Upper lobe of left lung (tissue), 6 donors: Measurements from ENCODE around the gene MTFR1L. TPM values are rescaled to one million over a fixed set of nuclear protein-coding genes. Genes with fewer than 3 reads are reported as not detected.

Source experiments
- ATAC-seq, 2 donors: fragments of 200-7000 bp; cut with Tn5 transposase; one replicate each; pipeline ENCODE4 v1.9.1; 2022; ENCODE audit warnings: mild to moderate bottlenecking in 2 of 2, moderate library complexity in 2 of 2; ENCODE audit not compliant: low FRiP score in 2 of 2
- DNase-seq, 2 donors: peaks; one replicate each; pipeline ENCODE4 v3.0.0-alpha.2; 2019 to 2020
- H3K27ac ChIP-seq, 4 donors: fragments of 200-600 bp; sonication (generic); one replicate each; pipeline ENCODE4 v1.5.1; 2016 to 2019
- H3K27me3 ChIP-seq, 4 donors: fragments of 200-600 bp; sonication (generic); one replicate each; pipeline ENCODE4 v1.5.1; 2017 to 2019
- H3K36me3 ChIP-seq, 4 donors: fragments of 200-600 bp; sonication (generic); one replicate each; pipeline ENCODE4 v1.5.1; 2016 to 2019
- H3K4me1 ChIP-seq, 4 donors: fragments of 200-600 bp; sonication (generic); one replicate each; pipeline ENCODE4 v1.5.1; 2018 to 2019
- H3K4me3 ChIP-seq, 4 donors: fragments of 200-600 bp; sonication (generic); one replicate each; pipeline ENCODE4 v1.5.1; 2017 to 2019; ENCODE audit warnings: mild to moderate bottlenecking in 2 of 4, moderate library complexity in 1 of 4
- H3K9me3 ChIP-seq, 4 donors: fragments of 200-600 bp; sonication (generic); one replicate each; pipeline ENCODE4 v1.5.1; 2018 to 2019
- EP300 ChIP-seq, 4 donors: sonication (generic); formaldehyde crosslinking; IDR thresholded peaks; one replicate each; pipeline ENCODE4 v1.5.1; 2017; ENCODE audit warnings: antibody characterized with exemption in 4 of 4, control low read depth in 2 of 4
- POLR2A ChIP-seq, 4 donors: fragments of 450-650 bp; IDR thresholded peaks; one replicate each; pipeline ENCODE4 v1.5.1; 2016 to 2017; ENCODE audit warnings: antibody characterized with exemption in 4 of 4, mild to moderate bottlenecking in 2 of 4
- POLR2AphosphoS5 ChIP-seq, 2 donors: sonication (generic); formaldehyde crosslinking; IDR thresholded peaks; one replicate each; pipeline ENCODE4 v1.5.1; 2017; ENCODE audit warnings: antibody characterized with exemption in 2 of 2
- WGBS, 2 donors: methylation state at CpG; one replicate each; pipeline ENCODE4 v1.1.5; 2017 to 2018; 5-methylcytosine and 5-hydroxymethylcytosine counted together
- total RNA-seq, 6 donors: library from RNA; depleted of rRNA in 4 of 6; stranded (reverse); fragments of >200 nt in 4 of 6; gene quantifications; one replicate each; pipeline versions ENCODE4 v1.1.0 to v1.2.1, GENCODE V29; 2016 to 2021
- TF ChIP-seq, protein P1 (sequence below), 6 experiments: fragments of 450-650 bp in 4 of 6; fragments of 200-600 bp in 2 of 6; sonication (generic) in 2 of 6; IDR thresholded peaks; one replicate each; pipeline ENCODE4 v1.5.1; 2016 to 2019; ENCODE audit warnings: antibody characterized with exemption in 6 of 6
- donor health status: DM: no; HTN: no; CAD: no; lungs with moderate emphysema.
- donor health status: DM: no; HTN: yes; CAD: no; lungs with severe emphysema.

The MTFR1L gene
- total RNA-seq, 6 donors from 2014 or later = 43.2 to 80.7 (median 53.6) TPM

GRCh38 chr1:25821112-25821476 is 1.3 kb downstream of the MTFR1L start:
- Histone ChIP-seq H3K9me3 (no peaks in the 10 kb centered on the region), H3K27ac (peak overlapping the region; percentile 89 to 94 (median 92)), H3K4me1 (peaks cover 21 to 45% (median 30%) of the 10 kb centered on the region in 4 donors), H3K27me3 (no peaks in the 10 kb centered on the region), H3K36me3 (peaks cover 0 to 9% (median 6%) of the 10 kb centered on the region in 4 donors), H3K4me3 (peak overlapping the region in 3 of 4 donors; percentile 81 to 91 (median 90))
- TF ChIP-seq POLR2A (IDR thresholded peaks at IDR 0.05) (no peak), EP300 (IDR thresholded peaks at IDR 0.05) (no peak), POLR2AphosphoS5 (IDR thresholded peaks at IDR 0.05) (no peak)
- TF ChIP-seq, protein P1, sequence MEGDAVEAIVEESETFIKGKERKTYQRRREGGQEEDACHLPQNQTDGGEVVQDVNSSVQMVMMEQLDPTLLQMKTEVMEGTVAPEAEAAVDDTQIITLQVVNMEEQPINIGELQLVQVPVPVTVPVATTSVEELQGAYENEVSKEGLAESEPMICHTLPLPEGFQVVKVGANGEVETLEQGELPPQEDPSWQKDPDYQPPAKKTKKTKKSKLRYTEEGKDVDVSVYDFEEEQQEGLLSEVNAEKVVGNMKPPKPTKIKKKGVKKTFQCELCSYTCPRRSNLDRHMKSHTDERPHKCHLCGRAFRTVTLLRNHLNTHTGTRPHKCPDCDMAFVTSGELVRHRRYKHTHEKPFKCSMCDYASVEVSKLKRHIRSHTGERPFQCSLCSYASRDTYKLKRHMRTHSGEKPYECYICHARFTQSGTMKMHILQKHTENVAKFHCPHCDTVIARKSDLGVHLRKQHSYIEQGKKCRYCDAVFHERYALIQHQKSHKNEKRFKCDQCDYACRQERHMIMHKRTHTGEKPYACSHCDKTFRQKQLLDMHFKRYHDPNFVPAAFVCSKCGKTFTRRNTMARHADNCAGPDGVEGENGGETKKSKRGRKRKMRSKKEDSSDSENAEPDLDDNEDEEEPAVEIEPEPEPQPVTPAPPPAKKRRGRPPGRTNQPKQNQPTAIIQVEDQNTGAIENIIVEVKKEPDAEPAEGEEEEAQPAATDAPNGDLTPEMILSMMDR (IDR thresholded peaks at IDR 0.05) = no peak
- no peak for ATAC-seq
- no peak for DNase-seq
- 24 to 30% methylated on average over 10 of the region's 10 CpGs for WGBS, 2 donors

GRCh38 chr1:25821630-25822091 is 1.9 kb downstream of the MTFR1L start:
- H3K27ac ChIP-seq = peak overlapping the region in 1 of 4 donors; percentile 89
- ATAC-seq = no peak
- peak overlapping the region in 2 of 4 donors; percentile 81 to 91 for H3K4me3 ChIP-seq
- no peak for TF ChIP-seq POLR2AphosphoS5 (IDR thresholded peaks at IDR 0.05)
- no peak for TF ChIP-seq EP300 (IDR thresholded peaks at IDR 0.05)
- TF ChIP-seq POLR2A (IDR thresholded peaks at IDR 0.05) = no peak
- peak in 1 of 2 donors; percentile 44 for DNase-seq
- no peaks in the 10 kb centered on the region for H3K27me3 ChIP-seq
- H3K9me3 ChIP-seq = no peaks in the 10 kb centered on the region
- peaks cover 21 to 45% (median 30%) of the 10 kb centered on the region in 4 donors for H3K4me1 ChIP-seq
- 55 to 66% methylated on average over 5 of the region's 5 CpGs for whole genome bisulfite sequencing, 2 donors
- peaks cover 0 to 11% (median 9%) of the 10 kb centered on the region in 4 donors for H3K36me3 ChIP-seq

DNA sequence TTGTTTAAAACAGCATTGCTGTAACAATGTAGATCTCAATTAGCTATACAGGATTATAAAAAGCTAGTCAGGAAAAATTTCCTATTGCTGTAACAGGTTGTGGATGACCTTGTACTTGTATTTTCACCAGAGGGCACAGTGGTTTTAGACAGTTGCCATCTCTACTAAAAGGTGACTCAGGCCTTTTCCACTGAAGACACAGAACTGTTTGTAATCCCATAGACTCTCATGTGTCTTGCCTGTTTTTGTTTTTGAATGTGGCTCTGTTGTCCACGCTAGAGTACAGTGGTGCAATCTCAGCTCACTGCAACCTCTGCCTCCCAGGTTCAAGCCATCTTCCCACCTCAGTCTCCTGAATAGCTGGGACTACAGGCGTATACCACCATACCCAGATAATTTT is 5.9 kb downstream of the MTFR1L start:
- H3K27ac ChIP-seq = no peak overlapping the region
- peaks cover 14 to 22% (median 15%) of the 10 kb centered on the region in 4 donors for H3K4me1 ChIP-seq
- DNase-seq (no peak), ATAC-seq (no peak)
- H3K27me3 ChIP-seq = no peaks in the 10 kb centered on the region
- H3K4me3 ChIP-seq = no peak overlapping the region
- peaks cover 17 to 50% (median 42%) of the 10 kb centered on the region in 4 donors for H3K36me3 ChIP-seq
- TF ChIP-seq POLR2A (IDR thresholded peaks at IDR 0.05) (no peak), EP300 (IDR thresholded peaks at IDR 0.05) (no peak), POLR2AphosphoS5 (IDR thresholded peaks at IDR 0.05) (no peak)
- TF ChIP-seq, protein P1 (IDR thresholded peaks at IDR 0.05) = no peak
- 89 to 96% methylated on average over 2 of the region's 2 CpGs for WGBS, 2 donors
- no peaks in the 10 kb centered on the region for H3K9me3 ChIP-seq

- H3K27ac ChIP-seq = no peak overlapping the region
- TF ChIP-seq, protein P1 (IDR thresholded peaks at IDR 0.05) = no peak
- TF ChIP-seq POLR2A (IDR thresholded peaks at IDR 0.05) = no peak
- peaks cover 25 to 60% (median 50%) of the 10 kb centered on the region in 4 donors for H3K36me3 ChIP-seq
- ATAC-seq (no peak), DNase-seq (no peak)
- peaks cover 5 to 12% (median 6%) of the 10 kb centered on the region in 4 donors for H3K4me1 ChIP-seq
- H3K9me3 ChIP-seq = no peaks in the 10 kb centered on the region
- 95 to 96% methylated on average over 3 to 10 of the region's 10 CpGs for WGBS, 2 donors
- H3K4me3 ChIP-seq = no peak overlapping the region
- no peaks in the 10 kb centered on the region for H3K27me3 ChIP-seq
Observed at GRCh38 chr1:25826571-25826970, 6.8 kb downstream of the MTFR1L start.

DNA sequence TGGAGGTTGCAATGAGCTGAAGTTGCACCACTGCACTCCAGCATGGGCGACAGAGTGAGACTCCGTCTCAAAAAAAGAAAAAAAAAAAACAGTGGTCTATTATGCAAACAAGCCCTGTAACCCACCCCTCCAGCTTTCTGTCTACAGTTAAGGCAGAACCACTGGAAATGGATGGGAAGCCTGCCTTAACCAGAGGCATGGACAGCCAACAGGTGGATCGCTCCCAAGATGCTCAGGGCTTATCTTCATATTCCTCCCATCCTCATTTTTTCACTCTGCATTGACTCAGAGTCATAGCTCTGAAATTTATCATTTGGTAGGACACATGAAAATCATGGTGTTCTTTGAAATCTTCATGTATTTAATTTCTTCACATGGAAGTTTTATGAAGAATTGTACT is 8.7 kb downstream of the MTFR1L start:
- H3K27me3 ChIP-seq = no peaks in the 10 kb centered on the region
- WGBS, 2 donors = 62 to 67% methylated on average over 3 of the region's 3 CpGs
- H3K27ac ChIP-seq = no peak overlapping the region
- H3K4me1 ChIP-seq = no peaks in the 10 kb centered on the region
- ATAC-seq (no peak), DNase-seq (no peak)
- TF ChIP-seq EP300 (IDR thresholded peaks at IDR 0.05) (no peak), POLR2A (IDR thresholded peaks at IDR 0.05) (no peak), POLR2AphosphoS5 (IDR thresholded peaks at IDR 0.05) (no peak)
- TF ChIP-seq, protein P1 (IDR thresholded peaks at IDR 0.05) = no peak
- no peak overlapping the region for H3K4me3 ChIP-seq
- H3K36me3 ChIP-seq = peaks cover 35 to 79% (median 67%) of the 10 kb centered on the region in 4 donors
- H3K9me3 ChIP-seq = no peaks in the 10 kb centered on the region
